Mesothelial cell of epicardium (in vitro differentiated cells): ENCODE data around the gene RYR3. TPM values are rescaled to one million over a fixed set of nuclear protein-coding genes. Genes with fewer than 3 reads are reported as not detected.

Experiments
- DNase-seq, 2 experiments: peaks; one replicate each; pipeline ENCODE4 v3.0.0; 2021; ENCODE audit warnings: low spot score in 2 of 2; ENCODE audit not compliant: unreplicated experiment in 2 of 2
- H3K27ac Mint-ChIP-seq: 2 replicates; pipeline ENCODE4 v1.8.0; 2021; ENCODE audit warnings: mixed read lengths
- H3K27me3 Mint-ChIP-seq: 2 replicates; pipeline ENCODE4 v1.8.0; 2021; ENCODE audit warnings: low read depth, mixed read lengths
- H3K36me3 Mint-ChIP-seq: 2 replicates; pipeline ENCODE4 v1.8.0; 2021; ENCODE audit warnings: mixed read lengths
- H3K4me1 Mint-ChIP-seq: 2 replicates; pipeline ENCODE4 v1.8.0; 2021; ENCODE audit warnings: mixed read lengths
- H3K4me3 Mint-ChIP-seq: 2 replicates; pipeline ENCODE4 v1.8.0; 2021; ENCODE audit warnings: mild to moderate bottlenecking, moderate library complexity, mixed read lengths
- H3K9me3 Mint-ChIP-seq: 2 replicates; pipeline ENCODE4 v1.8.0; 2021; ENCODE audit warnings: mixed read lengths
- CTCF ChIP-seq: fragments of 200-600 bp; sonication (generic); IDR thresholded peaks from one replicate; pipeline ENCODE4 v1.5.0; 2021; ENCODE audit warnings: antibody characterized with exemption; ENCODE audit not compliant: unreplicated experiment
- total RNA-seq: library from RNA; stranded (reverse); gene quantifications from 3 replicates; pipeline ENCODE4 v1.2.1, GENCODE V29; 2021

The RYR3 gene
- total RNA-seq, 1 donor from 2014 or later: 3.8 TPM

- H3K9me3 Mint-ChIP-seq: no peaks in the 10 kb centered on the region
- no peak for TF ChIP-seq CTCF
- H3K27ac Mint-ChIP-seq: no peak overlapping the region
- H3K4me1 Mint-ChIP-seq: peaks cover 3% of the 10 kb centered on the region
- no peaks in the 10 kb centered on the region for H3K27me3 Mint-ChIP-seq
- H3K36me3 Mint-ChIP-seq: no peaks in the 10 kb centered on the region
- DNase-seq: no peak
- H3K4me3 Mint-ChIP-seq: no peak overlapping the region
These were observed 351.2 kb downstream of the RYR3 start for GRCh38 chr15:33662014-33662413.

- H3K27ac Mint-ChIP-seq: no peak overlapping the region
- no peaks in the 10 kb centered on the region for H3K27me3 Mint-ChIP-seq
- no peak for TF ChIP-seq CTCF
- peaks cover 9% of the 10 kb centered on the region for H3K4me1 Mint-ChIP-seq
- no peaks in the 10 kb centered on the region for H3K36me3 Mint-ChIP-seq
- no peak overlapping the region for H3K4me3 Mint-ChIP-seq
- H3K9me3 Mint-ChIP-seq: no peaks in the 10 kb centered on the region
- DNase-seq: no peak
These were observed 354.2 kb downstream of the RYR3 start for GRCh38 chr15:33664947-33665346.

- no peak for DNase-seq
- Mint-ChIP-seq H3K27ac (no peak overlapping the region), H3K4me3 (no peak overlapping the region), H3K27me3 (peaks cover 1% of the 10 kb centered on the region), H3K36me3 (no peaks in the 10 kb centered on the region), H3K9me3 (no peaks in the 10 kb centered on the region), H3K4me1 (peaks cover 25% of the 10 kb centered on the region)
- no peak for TF ChIP-seq CTCF
These were observed 359.8 kb downstream of the RYR3 start for GRCh38 chr15:33670567-33670966.

- Mint-ChIP-seq H3K36me3 (no peaks in the 10 kb centered on the region), H3K4me1 (peaks cover 25% of the 10 kb centered on the region), H3K4me3 (no peak overlapping the region), H3K27me3 (peaks cover 3% of the 10 kb centered on the region), H3K27ac (no peak overlapping the region), H3K9me3 (no peaks in the 10 kb centered on the region)
- DNase-seq: no peak
- no peak for TF ChIP-seq CTCF
These were observed 360.7 kb downstream of the RYR3 start for GRCh38 chr15:33671456-33671855.

- no peak for DNase-seq
- H3K36me3 Mint-ChIP-seq: no peaks in the 10 kb centered on the region
- H3K27me3 Mint-ChIP-seq: peaks cover 10% of the 10 kb centered on the region
- no peak overlapping the region for H3K4me3 Mint-ChIP-seq
- peaks cover 13% of the 10 kb centered on the region for H3K4me1 Mint-ChIP-seq
- no peaks in the 10 kb centered on the region for H3K9me3 Mint-ChIP-seq
- no peak overlapping the region for H3K27ac Mint-ChIP-seq
- TF ChIP-seq CTCF: no peak
These were observed 364.5 kb downstream of the RYR3 start for GRCh38 chr15:33675246-33675645.

GRCh38 chr15:33677238-33677830, 366.6 kb downstream of the RYR3 start:
- no peak for DNase-seq
- Mint-ChIP-seq H3K27ac (no peak overlapping the region), H3K36me3 (no peaks in the 10 kb centered on the region), H3K4me1 (no peaks in the 10 kb centered on the region), H3K27me3 (peaks cover 10% of the 10 kb centered on the region), H3K9me3 (no peaks in the 10 kb centered on the region), H3K4me3 (no peak overlapping the region)
- TF ChIP-seq CTCF: no peak
